ENCODE measurements around the gene SCAI.

- TF ChIP-seq EZH2 (IDR thresholded peaks at IDR 0.05) = no peak
- TF ChIP-seq POLR2AphosphoS5 (IDR thresholded peaks at IDR 0.05; ENCODE audit: borderline replicate concordance, low read depth, low read length) = no peak
- no peak for TF ChIP-seq FOXP2 (optimal IDR thresholded peaks at IDR 0.05; ENCODE audit: control extremely low read depth, extremely low read length, insufficient read depth)
Observed at GRCh38 chr9:125134976-125135375, 8.4 kb downstream of the SCAI start.

Measured in SK-N-MC (cell line).